ENCODE results near the gene SLC9A3.

DNA sequence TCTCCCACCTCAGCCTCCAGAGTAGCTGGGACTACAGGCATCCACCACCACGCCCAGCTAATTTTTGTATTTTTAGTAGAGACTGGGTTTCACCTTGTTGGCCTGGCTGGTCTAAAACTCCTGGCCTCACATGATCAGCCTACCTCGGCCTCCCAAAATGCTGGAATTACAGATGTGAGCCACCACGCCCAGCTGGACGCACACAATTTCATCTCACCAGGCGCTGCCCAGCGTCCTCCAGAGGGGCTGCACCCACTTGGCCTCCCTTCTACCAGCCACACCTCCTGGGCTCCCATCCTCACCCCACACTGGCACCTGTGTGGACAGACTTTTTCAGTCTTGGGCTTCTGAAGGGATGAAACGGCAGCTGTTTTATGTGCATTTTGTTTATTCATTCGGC lies 85.1 kb downstream of the SLC9A3 start:
- TF ChIP-seq POLR2A (IDR thresholded peaks at IDR 0.05) = no peak
- TF ChIP-seq, protein P1, sequence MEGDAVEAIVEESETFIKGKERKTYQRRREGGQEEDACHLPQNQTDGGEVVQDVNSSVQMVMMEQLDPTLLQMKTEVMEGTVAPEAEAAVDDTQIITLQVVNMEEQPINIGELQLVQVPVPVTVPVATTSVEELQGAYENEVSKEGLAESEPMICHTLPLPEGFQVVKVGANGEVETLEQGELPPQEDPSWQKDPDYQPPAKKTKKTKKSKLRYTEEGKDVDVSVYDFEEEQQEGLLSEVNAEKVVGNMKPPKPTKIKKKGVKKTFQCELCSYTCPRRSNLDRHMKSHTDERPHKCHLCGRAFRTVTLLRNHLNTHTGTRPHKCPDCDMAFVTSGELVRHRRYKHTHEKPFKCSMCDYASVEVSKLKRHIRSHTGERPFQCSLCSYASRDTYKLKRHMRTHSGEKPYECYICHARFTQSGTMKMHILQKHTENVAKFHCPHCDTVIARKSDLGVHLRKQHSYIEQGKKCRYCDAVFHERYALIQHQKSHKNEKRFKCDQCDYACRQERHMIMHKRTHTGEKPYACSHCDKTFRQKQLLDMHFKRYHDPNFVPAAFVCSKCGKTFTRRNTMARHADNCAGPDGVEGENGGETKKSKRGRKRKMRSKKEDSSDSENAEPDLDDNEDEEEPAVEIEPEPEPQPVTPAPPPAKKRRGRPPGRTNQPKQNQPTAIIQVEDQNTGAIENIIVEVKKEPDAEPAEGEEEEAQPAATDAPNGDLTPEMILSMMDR (IDR thresholded peaks at IDR 0.05) = no peak
- TF ChIP-seq POLR2AphosphoS5 (IDR thresholded peaks at IDR 0.05) = no peak
